Activated gamma-delta T cell treated with anti-CD3 and anti-CD28 coated beads, Interleukin-2, amount 50 U/mL, for 16 hours (primary cell): ENCODE data around the gene NKX2-4.
"Not testable (repeated sequence)": the region's sequence is repeated elsewhere in the genome, so short reads cannot be mapped to it uniquely, and the experiment has no call there.

Experiments
- DNase-seq: peaks from one replicate; pipeline ENCODE4 v3.0.0-alpha.2; 2020; ENCODE audit warnings: low read depth

Gene NKX2-4

DNA sequence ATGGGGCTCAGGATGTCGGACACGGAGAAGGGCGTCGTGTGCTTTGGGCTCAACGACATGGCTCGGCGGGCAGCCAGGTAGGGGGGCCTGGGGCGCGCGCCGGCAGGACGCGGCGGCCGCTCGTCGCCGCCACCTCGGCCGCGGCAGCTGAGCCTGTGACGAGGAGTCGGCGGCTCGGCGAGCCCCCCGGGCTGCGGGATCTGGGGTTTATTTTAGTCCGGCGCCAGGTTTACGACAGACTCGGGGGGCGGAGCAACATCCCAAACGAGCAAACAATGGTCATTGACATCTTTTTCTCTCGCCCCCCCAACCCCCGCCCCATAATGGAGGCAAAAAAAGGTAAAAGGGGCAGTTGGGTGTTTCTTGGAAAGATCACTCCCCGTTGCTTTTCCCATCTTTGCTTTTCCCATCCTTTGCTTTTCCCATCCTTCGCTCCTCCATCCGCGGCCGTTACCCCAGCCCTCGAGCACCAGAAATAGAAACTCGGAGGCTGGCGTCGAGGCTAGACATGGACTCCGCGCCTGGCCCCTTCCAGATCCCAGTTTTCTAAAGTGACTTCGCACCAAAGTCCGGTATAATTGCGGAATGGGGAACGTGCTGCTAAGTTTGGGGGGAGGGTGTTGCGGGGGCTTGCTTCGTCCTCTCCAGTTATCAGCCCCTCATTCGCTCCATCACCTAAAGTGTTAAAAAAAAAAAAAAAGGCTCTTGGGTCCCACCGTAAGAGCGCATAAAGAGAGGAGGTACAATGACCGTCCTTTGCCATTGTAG is at the start of gene NKX2-4:
Gene NKX2-4, minus strand, starts transcription at position 186 of the 768 bp plus-strand sequence. Its CDS starts 127 bp downstream, at position 59.
- no peak for DNase-seq

DNA sequence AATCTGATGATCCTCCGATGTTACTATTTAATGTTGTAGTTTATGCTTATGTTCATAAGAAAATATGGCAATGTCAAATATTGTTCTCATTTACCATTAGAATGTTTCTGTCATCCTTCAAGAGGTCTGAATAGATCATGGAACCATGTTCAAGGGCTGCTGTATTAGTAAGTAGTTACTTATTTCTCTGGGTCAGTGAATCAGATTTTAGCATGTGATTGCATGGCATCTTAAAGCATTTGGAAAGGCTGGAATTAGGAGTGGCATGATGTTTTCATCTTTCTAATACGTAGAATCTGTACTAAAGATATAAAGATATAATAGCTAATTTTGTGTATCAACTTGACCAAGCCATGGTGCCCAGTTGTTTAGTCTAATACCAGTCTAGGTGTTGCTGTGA is 40.5 kb upstream of the NKX2-4 start:
- no peak for DNase-seq

DNA sequence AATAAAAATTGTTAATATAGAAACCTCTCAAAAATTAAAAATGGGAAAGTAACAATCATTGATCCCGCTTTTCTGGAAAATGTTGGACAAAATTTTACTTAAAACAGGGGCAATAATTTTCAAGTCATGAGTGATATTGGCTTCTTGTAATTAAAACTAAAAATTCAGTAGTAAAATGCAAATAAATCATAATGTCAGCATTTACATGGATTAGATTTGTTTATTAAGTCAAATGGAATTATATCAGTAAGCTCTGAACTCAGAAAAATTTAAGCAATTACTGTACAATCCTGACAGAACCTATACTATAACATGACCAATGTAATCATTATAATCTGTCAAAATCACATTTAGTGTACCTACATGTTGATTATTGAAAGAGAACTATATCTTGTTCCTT is 39.9 kb upstream of the NKX2-4 start:
- no peak for DNase-seq

DNA sequence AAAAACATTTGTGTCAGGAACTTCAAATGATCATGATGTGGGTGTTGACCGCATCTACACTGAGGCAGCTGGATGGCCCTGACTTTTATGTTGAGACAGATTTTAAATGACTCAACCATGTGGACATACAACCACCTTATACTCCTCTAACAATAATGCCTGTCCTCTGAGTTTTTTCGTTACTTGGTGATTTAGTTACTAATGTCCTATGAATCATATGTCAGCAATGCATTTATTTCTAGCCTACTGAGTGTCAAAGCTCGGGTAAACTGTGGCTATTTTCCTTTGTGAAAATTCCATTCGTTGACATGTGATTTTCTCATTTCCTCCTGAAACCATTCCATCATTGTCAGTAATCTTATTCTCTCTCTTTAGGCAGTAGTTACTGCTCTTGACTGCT is 38.9 kb upstream of the NKX2-4 start:
- no peak for DNase-seq

DNA sequence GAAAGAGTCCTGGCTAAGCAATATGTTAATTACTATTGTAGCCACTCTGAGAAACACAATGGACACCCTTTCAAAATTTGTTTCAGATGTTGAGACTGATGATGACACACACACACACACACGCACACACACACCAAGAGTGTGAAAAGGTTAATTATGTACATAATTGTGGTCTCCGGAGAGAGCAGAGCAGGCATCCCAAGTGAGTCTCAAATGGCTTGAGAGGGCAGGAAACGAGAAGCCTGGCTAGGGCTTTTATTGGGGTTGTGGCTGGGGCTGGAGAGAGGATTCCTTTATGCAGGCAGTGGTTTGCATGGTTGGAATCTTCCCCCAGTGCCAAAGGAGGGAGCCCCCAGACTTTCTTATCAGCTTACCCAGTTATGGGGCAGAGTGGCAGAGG is 38.2 kb upstream of the NKX2-4 start:
- DNase-seq, result no peak

DNA sequence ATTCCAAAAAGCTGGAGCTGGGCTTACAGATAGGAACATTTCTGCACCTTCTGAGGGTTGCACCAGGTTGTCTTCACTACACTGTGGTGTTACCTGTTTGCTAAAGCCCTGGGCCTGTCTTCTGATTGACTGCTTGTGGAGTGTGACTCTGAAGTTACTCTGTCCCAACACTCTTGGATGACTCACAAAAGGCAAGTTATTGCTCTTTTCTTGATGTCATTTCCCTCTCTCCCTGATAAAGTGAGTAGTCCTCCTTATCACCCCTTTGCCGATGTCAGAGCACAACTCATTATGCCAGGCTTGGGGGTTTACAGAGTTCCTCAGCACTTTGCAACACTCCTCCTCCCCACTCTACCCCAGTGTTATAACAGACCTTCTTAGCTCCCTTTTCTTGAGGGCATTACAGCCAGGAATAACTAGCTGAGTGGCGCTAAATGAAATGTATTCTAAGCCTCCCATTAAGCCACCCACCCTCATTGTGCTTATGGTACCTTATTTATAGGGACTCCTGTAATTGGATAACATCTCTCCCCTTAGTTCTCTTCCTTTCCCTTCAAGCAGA is 36.1 kb upstream of the NKX2-4 start:
- DNase-seq, result no peak

DNA sequence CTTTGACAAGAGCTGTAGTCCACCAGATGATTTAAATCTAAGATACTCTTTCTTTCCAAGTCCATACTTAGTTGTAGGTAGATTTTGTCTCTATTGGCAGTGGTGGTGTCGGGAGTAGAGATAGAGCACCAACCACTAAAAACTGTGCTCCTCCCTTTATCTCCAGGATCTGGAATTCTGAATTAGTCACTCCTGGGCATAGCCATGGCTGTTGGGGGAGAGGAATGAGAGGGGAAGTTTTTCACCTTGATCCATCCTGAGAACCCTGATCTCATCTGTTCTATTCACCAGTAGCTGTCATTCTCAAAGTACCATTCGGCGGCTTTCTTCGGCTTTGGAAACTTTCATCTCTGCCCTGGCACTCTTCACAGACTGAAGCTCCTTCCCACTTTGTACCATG is 35.6 kb upstream of the NKX2-4 start:
- DNase-seq, result no peak

DNA sequence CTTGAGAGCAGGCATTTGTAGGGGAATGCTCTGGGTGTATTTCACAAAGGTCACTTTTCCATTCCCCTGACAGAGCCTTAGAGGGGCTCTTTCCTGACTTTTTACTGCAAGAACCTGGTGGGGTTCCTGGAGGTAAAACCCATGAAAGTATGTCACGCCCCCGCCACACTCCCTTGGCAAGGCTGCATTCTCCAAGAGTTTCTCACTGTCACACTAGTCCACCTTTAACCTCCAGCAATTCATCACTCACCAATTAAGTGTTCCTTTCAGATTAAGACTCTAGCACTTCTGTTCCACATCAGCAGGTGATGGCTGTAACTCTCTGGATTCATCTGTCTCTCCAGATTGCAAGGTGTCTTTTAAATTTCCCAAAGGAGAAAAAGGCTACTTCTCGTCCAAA is 32.7 kb upstream of the NKX2-4 start:
- no peak for DNase-seq

DNA sequence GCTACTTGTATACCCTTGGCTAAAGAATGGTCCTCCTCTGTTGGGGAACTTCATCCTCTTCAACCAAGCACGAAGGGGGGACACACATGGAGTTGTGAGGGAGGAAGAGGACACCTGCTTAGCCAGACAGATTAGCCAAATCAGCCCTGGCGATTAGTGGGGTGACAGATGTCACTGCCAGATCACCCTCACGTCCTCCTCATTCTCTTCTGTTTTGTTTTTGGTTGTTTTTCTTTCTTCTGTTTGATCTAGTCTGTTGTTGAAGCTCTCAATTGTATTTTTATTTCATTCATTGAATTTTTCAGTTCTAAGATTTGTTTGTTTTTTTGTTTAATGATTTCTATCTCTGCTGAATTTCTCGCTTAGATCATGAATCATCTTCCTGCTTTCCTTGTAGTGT is 27.5 kb upstream of the NKX2-4 start:
- DNase-seq, result no peak

DNA sequence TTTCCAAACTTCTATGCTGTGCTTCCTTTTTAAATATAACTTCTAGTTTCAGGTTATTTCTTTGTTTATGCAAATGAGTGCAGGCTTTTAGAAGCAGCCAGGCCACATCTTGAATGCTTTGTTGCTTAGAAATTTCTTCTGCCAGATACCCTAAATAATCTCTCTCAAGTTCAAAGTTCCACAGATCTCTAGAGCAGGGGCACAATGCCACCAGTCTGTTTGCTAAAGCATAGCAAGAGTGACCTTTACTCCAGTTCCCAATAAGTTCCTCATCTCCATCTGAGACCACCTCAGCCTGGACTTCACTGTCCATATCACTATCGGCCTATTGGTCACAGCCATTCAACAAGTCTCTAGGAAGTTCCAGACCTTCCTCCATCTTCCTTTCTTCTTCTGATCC is 26.4 kb upstream of the NKX2-4 start:
- DNase-seq, result not testable (repeated sequence)

DNA sequence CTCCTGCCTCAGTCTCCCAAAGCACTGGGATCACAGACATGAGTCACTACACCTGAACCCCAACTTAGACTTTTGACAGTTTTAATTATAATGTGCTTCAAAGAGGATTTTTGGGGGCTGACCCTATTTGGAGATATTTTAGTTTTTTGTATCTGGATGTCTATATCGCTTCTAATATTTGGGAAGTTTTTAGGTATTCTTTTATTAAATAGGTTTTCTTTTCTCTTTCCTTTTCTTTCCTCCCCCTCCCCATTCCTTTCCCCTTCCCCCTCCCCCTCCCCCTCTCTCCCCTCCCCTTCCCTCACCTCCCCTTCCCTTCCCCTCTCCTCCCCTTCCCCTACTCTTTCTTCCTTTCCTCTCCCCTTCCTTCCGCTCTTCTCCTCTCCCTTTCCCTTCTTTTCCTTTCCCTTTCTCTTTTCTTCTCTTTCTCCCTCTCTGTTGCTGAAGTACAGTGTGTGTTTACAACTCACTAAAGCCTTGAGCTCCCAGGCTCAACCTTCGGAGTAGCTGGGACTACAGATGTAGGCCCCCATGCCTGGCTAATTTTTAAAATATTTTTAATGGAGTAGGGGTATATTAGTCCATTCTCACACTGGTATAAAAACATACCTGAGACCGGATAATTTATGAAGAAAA is 24.4 kb upstream of the NKX2-4 start:
- DNase-seq, result no peak

DNA sequence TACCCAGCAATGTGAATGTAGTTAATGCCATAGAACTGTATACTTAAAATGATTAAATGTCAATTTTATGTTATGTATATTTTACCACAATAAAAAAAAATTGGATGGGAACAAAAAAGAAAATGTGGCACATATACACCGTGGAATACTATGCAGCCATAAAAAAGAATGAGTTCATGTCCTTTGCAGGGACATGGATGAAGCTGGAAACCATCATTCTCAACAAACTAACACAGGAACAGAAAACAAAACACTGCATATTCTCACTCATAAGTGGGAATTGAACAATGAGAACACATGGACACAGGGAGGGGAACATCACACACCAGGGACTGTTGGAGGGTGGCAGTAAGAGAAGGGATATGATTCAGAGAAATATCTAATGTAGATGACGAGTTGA is 21.8 kb upstream of the NKX2-4 start:
- not testable (repeated sequence) for DNase-seq

DNA sequence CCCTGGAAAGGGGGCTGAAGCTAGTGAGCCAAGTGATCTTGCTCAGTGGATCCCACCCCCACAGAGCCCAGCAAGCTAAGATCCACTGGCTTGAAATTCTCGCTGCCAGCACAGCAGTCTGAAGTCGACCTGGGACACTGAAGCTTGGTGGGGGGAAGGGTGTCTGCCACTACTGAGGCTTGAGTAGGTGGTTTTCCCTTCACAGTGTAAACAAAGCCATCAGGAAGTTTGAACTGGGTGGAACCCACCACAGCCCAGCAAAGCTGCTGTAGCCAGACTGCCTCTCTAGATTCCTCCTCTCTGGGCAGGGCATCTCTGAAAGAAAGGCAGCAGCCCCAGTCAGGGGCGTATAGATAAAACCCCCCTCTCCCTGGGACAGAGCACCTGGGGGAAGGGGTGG is 16.7 kb upstream of the NKX2-4 start:
- not testable (repeated sequence) for DNase-seq

DNA sequence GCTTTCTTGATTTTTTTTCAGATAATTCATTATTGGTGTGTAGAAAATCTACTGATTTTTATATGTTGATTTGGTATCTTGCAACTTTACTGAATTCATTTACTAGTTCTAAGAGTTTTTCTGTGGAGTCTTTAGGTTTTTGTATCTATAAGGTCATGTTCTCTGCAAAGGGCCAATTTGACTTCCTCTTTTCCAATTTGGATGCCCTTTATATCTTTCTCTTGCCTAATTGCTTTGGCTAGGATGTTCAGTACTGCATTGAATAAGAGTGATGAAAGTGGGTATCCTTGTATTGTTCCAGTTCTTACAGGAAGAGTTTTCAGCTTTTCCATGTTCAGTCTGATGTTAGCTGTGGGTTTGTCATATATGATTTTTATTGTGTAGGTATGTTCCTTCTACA is 14.4 kb upstream of the NKX2-4 start:
- no peak for DNase-seq

DNA sequence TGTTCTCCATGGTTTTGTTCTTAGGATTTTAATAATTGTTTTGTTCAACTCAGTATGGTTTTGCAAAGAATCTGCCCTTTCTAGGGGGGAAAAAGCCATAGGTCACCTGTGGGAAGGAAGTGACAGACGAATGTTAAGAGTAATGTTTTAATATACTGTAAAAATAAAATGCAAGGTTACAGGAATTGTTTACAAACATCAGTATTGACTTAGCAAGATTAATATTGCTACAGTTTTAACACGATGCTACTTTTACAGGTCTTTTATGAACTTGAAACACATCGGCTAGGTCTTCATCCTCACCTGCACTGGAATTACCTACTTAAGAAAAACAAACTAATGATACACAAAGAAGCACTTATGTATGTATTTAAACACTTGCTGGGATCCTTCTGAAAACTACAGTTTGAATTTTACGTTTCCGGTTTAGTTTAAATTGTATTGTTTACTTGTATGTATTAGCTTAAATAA is 1.7 kb upstream of the NKX2-4 start:
- DNase-seq, result no peak

DNA sequence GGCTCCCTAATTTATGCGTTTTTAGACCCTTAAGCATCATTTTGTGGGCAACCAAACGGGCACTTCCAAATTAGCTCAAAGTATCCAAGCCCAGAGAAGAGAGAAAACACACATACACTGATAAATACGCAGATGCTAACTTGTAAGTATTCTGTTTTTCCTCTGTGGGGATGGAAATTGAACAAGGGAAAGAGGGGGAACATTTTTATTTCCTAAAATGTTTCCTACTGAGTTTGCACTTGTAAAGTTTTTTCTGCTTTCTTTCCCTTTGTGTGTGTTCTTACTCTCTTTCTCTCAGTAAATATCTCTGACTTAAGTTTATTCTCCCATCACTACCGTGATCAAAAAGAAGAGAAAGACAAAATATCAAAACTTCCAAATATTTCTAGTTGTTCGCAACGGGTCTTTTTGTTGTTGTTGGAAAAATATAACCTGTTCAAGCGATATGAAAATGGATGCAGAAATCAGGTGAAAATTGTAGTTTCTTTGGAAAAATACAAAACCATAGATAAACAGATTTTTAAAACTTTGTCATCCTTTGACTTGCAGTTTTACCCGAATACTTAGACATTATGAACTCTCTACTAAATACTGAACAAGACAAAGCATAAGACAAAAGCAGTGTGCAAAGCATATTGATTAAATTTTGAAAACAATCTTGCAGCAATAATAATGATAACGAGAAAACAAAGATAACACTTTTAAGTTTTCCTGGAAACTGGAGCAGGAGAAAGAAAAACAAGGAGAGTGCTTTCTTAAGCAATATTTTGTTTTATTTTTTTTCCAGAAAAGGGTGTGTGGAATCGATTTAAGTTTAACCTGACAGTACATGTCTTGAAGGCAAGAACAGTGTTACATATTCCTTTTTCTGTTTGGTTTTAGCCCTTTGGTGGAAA is 1.0 kb upstream of the NKX2-4 start:
- DNase-seq, result no peak

DNA sequence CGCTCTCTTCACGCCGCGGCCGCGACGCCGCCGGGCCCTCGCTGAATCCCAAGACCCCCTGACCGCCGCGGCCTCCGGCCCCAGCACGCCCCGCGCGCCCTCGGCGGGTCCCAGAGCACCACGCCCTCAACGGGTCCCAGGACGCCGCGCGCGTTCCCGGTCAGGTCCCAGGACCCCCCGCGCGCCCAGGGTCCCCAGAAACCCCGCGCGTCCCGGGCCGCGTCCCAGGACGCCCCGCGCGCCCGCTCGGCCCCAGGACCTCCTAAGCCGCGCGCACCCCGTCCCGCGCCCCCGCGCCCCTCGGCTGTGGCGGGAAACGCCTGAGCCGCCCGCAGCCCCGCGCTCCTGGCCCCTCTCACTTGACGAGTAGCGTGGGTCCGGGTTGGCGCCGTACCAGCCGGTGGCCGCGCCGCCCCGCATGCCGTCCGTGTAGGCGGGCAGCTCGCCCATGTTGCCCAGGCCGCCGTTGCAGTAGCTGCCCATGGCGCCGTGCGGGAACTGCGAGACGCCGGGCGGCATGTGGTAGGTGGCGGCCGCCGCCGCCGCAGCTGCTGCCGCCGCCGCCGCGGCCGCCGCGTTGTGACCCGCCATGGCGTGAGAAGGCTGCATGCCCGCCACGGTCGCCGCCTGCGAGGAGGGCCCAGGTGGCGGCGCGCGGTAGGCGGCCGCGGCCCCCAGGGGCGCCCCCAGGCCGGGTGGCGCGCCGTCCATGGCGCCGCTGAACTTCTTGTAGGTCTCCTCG is 556 bp downstream of the NKX2-4 start:
- no peak for DNase-seq

DNA sequence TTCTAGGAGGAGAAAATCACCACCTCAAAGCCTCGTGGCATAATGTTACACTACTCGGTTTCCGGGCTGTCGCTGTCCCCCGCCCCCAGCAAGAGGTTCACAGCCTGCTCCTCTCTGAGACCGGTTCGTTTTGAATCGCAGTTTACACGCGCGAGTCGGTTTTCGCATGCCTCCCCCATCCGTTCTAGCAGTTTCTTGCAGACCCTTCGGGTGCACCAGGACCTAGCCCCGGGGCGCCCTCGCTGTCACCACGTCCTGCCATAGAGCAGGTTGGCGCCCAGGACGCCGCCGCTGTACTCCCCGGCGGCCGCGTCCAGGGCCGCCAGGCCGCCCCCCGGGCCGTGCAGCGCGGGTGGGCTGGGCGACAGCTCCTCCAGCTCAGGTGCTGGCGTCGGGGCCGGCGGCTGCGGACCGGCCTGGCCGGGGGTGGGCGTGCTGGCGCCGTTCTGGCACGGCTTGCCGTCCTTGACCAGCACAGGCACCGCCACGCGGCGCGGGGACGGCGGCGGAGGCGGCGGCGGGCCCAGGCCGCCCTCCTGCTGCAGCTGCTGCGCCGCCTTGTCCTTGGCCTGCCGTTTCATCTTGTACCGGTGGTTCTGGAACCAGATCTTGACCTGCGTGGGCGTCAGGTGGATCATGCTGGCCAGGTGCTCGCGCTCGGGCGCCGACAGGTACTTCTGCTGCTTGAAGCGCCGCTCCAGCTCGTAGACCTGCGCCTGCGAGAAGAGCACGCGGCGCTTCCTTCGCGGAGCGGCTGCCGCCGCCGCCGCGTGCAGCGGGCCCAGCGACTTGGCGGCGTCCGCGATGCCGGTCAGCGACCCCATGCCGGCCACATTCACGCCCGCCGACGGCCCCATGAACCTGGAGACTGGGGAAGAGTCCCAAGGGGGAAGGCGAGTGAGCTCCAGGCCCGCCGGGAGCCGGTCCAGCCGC is 1.4 kb downstream of the NKX2-4 start:
- peak; percentile 15 for DNase-seq

DNA sequence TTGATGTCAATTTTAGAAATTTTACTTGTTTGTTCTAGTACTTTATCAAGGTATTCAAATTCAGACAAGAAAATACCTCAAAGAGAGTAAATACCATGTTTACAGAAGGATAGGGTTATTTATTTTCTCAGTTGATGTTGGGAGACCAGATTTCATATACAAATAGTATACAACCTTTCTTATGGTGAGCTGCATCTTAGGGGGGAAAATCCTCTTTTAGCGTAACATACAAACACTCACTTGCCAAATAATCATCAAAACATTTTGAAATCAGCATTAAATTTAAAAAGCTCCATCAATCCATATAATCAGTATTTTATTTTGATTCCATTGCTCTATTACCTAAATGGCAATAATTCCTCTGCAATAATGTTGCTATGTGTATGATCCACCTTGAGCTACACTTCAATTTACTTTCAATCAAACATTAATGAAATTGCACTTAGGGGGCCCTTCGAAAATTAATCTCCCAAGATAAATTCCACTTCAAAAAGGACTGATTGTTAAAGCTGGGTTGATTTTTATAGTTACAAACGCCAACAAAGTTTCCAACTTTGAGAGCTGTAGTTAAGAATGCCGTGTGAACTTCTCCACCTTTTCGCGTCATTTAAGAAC is 2.2 kb downstream of the NKX2-4 start:
- DNase-seq, result no peak

DNA sequence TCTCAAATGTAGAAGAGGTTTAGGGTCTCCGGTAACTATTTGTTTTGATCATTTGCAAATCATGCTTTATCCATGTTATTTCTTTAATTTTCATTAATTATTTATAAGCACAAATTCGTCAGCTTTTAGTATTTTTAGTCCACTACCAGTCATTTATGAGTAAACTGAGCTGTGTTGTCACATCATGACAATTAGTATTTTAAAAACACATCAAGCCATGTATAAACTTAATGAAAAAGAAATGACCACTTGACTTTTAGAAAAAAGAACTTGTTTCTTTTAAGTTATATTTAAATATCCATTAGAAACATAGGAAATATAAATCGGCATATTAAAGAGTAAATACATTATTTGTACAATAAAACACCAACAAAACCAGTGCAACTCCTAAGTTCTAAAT is 2.8 kb downstream of the NKX2-4 start:
- no peak for DNase-seq
